CD8-positive, alpha-beta memory T cell (primary cell): ENCODE results near the gene TNIK. TPM values are rescaled to one million over a fixed set of nuclear protein-coding genes. Genes with fewer than 3 reads are reported as not detected.
"Not testable (repeated sequence)": the region's sequence is repeated elsewhere in the genome, so short reads cannot be mapped to it uniquely, and the experiment has no call there.

Source experiments
- CTCF ChIA-PET: fragments of 350-600 bp; sonication (Branson Sonifier 250); formaldehyde crosslinking; loops from one replicate; lab custom pipeline; 2021; ENCODE audit warnings: antibody characterized with exemption; lab: Charles Lee
- POLR2A ChIA-PET: fragments of 350-600 bp; sonication (Branson Sonifier 250); formaldehyde crosslinking; loops from one replicate; lab custom pipeline; 2021; ENCODE audit warnings: antibody characterized with exemption; lab: Charles Lee
- DNase-seq, 5 donors: peaks; one replicate each; pipeline versions ENCODE4 v3.0.0 to v3.0.0-alpha.2; 2020 to 2022; ENCODE audit warnings: mixed read lengths in 1 of 5
- H3K27ac ChIP-seq: one replicate; pipeline ENCODE4 v1.7.0; 2013; ENCODE audit warnings: low read depth, mild to moderate bottlenecking, low read length, moderate library complexity
- H3K27me3 ChIP-seq: 2 replicates; pipeline ENCODE4 v1.7.0; 2013; ENCODE audit warnings: low read length, mild to moderate bottlenecking; ENCODE audit not compliant: insufficient read depth, poor library complexity, severe bottlenecking
- H3K36me3 ChIP-seq: 2 replicates; pipeline ENCODE4 v1.7.0; 2013; ENCODE audit warnings: mild to moderate bottlenecking, low read length, moderate library complexity; ENCODE audit not compliant: insufficient read depth
- H3K4me1 ChIP-seq: 2 replicates; pipeline ENCODE4 v1.7.0; 2013; ENCODE audit warnings: mild to moderate bottlenecking, low read length, moderate library complexity; ENCODE audit not compliant: insufficient read depth
- H3K4me3 ChIP-seq: 2 replicates; pipeline ENCODE4 v1.7.0; 2013; ENCODE audit warnings: mild to moderate bottlenecking, low read length
- H3K9me3 ChIP-seq: 2 replicates; pipeline ENCODE4 v1.7.0; 2013; ENCODE audit warnings: mild to moderate bottlenecking, low read length
- H3K27ac Mint-ChIP-seq, 8 donors: one replicate each; pipeline ENCODE4 v1.8.0; 2020 to 2021; ENCODE audit warnings: mixed read lengths in 8 of 8, mild to moderate bottlenecking in 6 of 8, inconsistent platforms in 3 of 8, moderate library complexity in 3 of 8
- H3K27me3 Mint-ChIP-seq, 2 donors: one replicate each; pipeline ENCODE4 v1.8.0; 2020 to 2021; ENCODE audit warnings: mixed read lengths in 2 of 2, mild to moderate bottlenecking in 1 of 2, moderate library complexity in 1 of 2
- H3K36me3 Mint-ChIP-seq, 3 donors: one replicate each; pipeline ENCODE4 v1.8.0; 2020 to 2021; ENCODE audit warnings: mixed read lengths in 3 of 3, inconsistent platforms in 1 of 3, mild to moderate bottlenecking in 1 of 3
- H3K4me1 Mint-ChIP-seq, 3 donors: one replicate each; pipeline ENCODE4 v1.8.0; 2020 to 2021; ENCODE audit warnings: mixed read lengths in 3 of 3, inconsistent platforms in 1 of 3, mild to moderate bottlenecking in 1 of 3
- H3K4me3 Mint-ChIP-seq, 7 donors: one replicate each; pipeline ENCODE4 v1.8.0; 2020 to 2021; ENCODE audit warnings: mixed read lengths in 7 of 7, mild to moderate bottlenecking in 6 of 7, moderate library complexity in 4 of 7, inconsistent platforms in 2 of 7
- H3K9me3 Mint-ChIP-seq, 5 donors: one replicate each; pipeline ENCODE4 v1.8.0; 2020 to 2022; ENCODE audit warnings: mixed read lengths in 5 of 5, mild to moderate bottlenecking in 3 of 5, moderate library complexity in 2 of 5, inconsistent platforms in 1 of 5
- polyA plus RNA-seq: library from polyadenylated mRNA; unstranded; fragments of 300-500 nt; fragmentation: Illumina TruSeq; gene quantifications from one replicate; pipeline ENCODE4 v1.2.3, GENCODE V29; 2021
- total RNA-seq, 2 experiments: library from RNA; stranded (reverse); gene quantifications; one replicate each; pipeline ENCODE4 v1.2.3, GENCODE V29; 2021

TNIK gene
- total and polyA plus RNA-seq, 3 experiments from 2014 or later = 15.9 to 19.2 (median 17.7) TPM

- Mint-ChIP-seq H3K27ac (peak overlapping the region in 1 of 8 donors; percentile 33), H3K27me3 (no peaks in the 10 kb centered on the region), H3K36me3 (peaks cover 43 to 86% (median 45%) of the 10 kb centered on the region in 3 donors), H3K4me3 (no peak overlapping the region), H3K9me3 (peaks cover 0 to 6% (median 4%) of the 10 kb centered on the region in 5 donors), H3K4me1 (peaks cover 0 to 2% (median 0%) of the 10 kb centered on the region in 3 donors)
- H3K4me1 ChIP-seq = no peaks in the 10 kb centered on the region
- POLR2A ChIA-PET = interaction anchor here (0.6 kb wide), 1 partner anchor 149 kb away, joined by 5 read pairs; no protein-coding TSS in a partner anchor
- no peak overlapping the region for H3K4me3 ChIP-seq
- no peak for DNase-seq
- H3K36me3 ChIP-seq = peaks cover 45% of the 10 kb centered on the region
- H3K27me3 ChIP-seq = no peaks in the 10 kb centered on the region
- H3K9me3 ChIP-seq = no peaks in the 10 kb centered on the region
- H3K27ac ChIP-seq = no peak overlapping the region
- CTCF ChIA-PET = interaction anchor here (1.0 kb wide), 1 partner anchor 13 kb away, joined by 3 read pairs; no protein-coding TSS in a partner anchor
Observed at GRCh38 chr3:171122240-171122639, 338.0 kb downstream of the TNIK start.

- no peaks in the 10 kb centered on the region for H3K9me3 ChIP-seq
- H3K27me3 ChIP-seq = no peaks in the 10 kb centered on the region
- peak overlapping the region in 2 of 8 donors; percentile 22 to 39 for H3K27ac Mint-ChIP-seq
- peaks cover 0 to 3% (median 2%) of the 10 kb centered on the region in 3 donors for H3K4me1 Mint-ChIP-seq
- H3K4me3 Mint-ChIP-seq = no peak overlapping the region
- peaks cover 0 to 6% (median 4%) of the 10 kb centered on the region in 5 donors for H3K9me3 Mint-ChIP-seq
- H3K4me3 ChIP-seq = no peak overlapping the region
- H3K27me3 Mint-ChIP-seq = no peaks in the 10 kb centered on the region
- peaks cover 43 to 87% (median 47%) of the 10 kb centered on the region in 3 donors for H3K36me3 Mint-ChIP-seq
- H3K4me1 ChIP-seq = no peaks in the 10 kb centered on the region
- CTCF ChIA-PET = interaction anchor here (0.9 to 1.0 kb wide), 2 partner anchors 13 to 15 kb away, joined by 3 read pairs; no protein-coding TSS in a partner anchor
- DNase-seq = no peak
- no peak overlapping the region for H3K27ac ChIP-seq
- peaks cover 45% of the 10 kb centered on the region for H3K36me3 ChIP-seq
- POLR2A ChIA-PET = interaction anchor here (0.6 kb wide), 1 partner anchor 149 kb away, joined by 5 read pairs; no protein-coding TSS in a partner anchor
Observed at GRCh38 chr3:171121801-171122200, 338.4 kb downstream of the TNIK start.

GRCh38 chr3:171119402-171119801 lies 340.8 kb downstream of the TNIK start:
- H3K27me3 ChIP-seq, H3K9me3 Mint-ChIP-seq, H3K4me1 ChIP-seq, H3K9me3 ChIP-seq, H3K4me3 Mint-ChIP-seq, H3K4me3 ChIP-seq, CTCF ChIA-PET, H3K4me1 Mint-ChIP-seq, POLR2A ChIA-PET, H3K27me3 Mint-ChIP-seq, H3K27ac ChIP-seq, DNase-seq: not testable (repeated sequence)
- H3K36me3 ChIP-seq = peaks cover 28% of the 10 kb centered on the region
- H3K27ac Mint-ChIP-seq = peak overlapping the region in 1 of 8 donors; percentile 50
- peaks cover 38 to 81% (median 45%) of the 10 kb centered on the region in 3 donors for H3K36me3 Mint-ChIP-seq

GRCh38 chr3:171118993-171119392 lies 341.2 kb downstream of the TNIK start:
- POLR2A ChIA-PET, H3K27ac Mint-ChIP-seq, H3K4me3 Mint-ChIP-seq, H3K9me3 Mint-ChIP-seq, DNase-seq, H3K9me3 ChIP-seq, H3K4me1 ChIP-seq, H3K27ac ChIP-seq, CTCF ChIA-PET, H3K27me3 ChIP-seq, H3K27me3 Mint-ChIP-seq, H3K4me3 ChIP-seq, H3K4me1 Mint-ChIP-seq: not testable (repeated sequence)
- H3K36me3 Mint-ChIP-seq = peaks cover 36 to 82% (median 46%) of the 10 kb centered on the region in 3 donors
- peaks cover 26% of the 10 kb centered on the region for H3K36me3 ChIP-seq

GRCh38 chr3:171116824-171117395 lies 343.3 kb downstream of the TNIK start:
- H3K9me3 ChIP-seq = no peaks in the 10 kb centered on the region
- ChIA-PET CTCF (interaction anchor here (0.8 kb wide), 1 partner anchor 10 kb away, joined by 4 read pairs; no protein-coding TSS in a partner anchor), POLR2A (no interaction called here)
- H3K27me3 ChIP-seq = no peaks in the 10 kb centered on the region
- H3K36me3 Mint-ChIP-seq = peaks cover 32 to 76% (median 44%) of the 10 kb centered on the region in 3 donors
- H3K4me3 ChIP-seq = no peak overlapping the region
- H3K27me3 Mint-ChIP-seq = no peaks in the 10 kb centered on the region
- H3K27ac ChIP-seq = no peak overlapping the region
- DNase-seq = no peak
- no peak overlapping the region for H3K4me3 Mint-ChIP-seq
- peaks cover 0 to 6% (median 4%) of the 10 kb centered on the region in 5 donors for H3K9me3 Mint-ChIP-seq
- H3K36me3 ChIP-seq = peaks cover 6% of the 10 kb centered on the region
- H3K4me1 Mint-ChIP-seq = peaks cover 0 to 4% (median 0%) of the 10 kb centered on the region in 3 donors
- no peak overlapping the region for H3K27ac Mint-ChIP-seq
- no peaks in the 10 kb centered on the region for H3K4me1 ChIP-seq

GRCh38 chr3:171116365-171116764 lies 343.8 kb downstream of the TNIK start:
- H3K9me3 Mint-ChIP-seq = peaks cover 0 to 6% (median 4%) of the 10 kb centered on the region in 5 donors
- CTCF ChIA-PET = interaction anchor here (0.8 kb wide), 1 partner anchor 10 kb away, joined by 4 read pairs; no protein-coding TSS in a partner anchor
- H3K27ac Mint-ChIP-seq = peak overlapping the region in 1 of 8 donors; percentile 24
- no peak overlapping the region for H3K27ac ChIP-seq
- peaks cover 6% of the 10 kb centered on the region for H3K36me3 ChIP-seq
- no peaks in the 10 kb centered on the region for H3K27me3 Mint-ChIP-seq
- H3K9me3 ChIP-seq = no peaks in the 10 kb centered on the region
- H3K4me3 Mint-ChIP-seq = no peak overlapping the region
- no peak for DNase-seq
- peaks cover 0 to 4% (median 0%) of the 10 kb centered on the region in 3 donors for H3K4me1 Mint-ChIP-seq
- H3K4me1 ChIP-seq = no peaks in the 10 kb centered on the region
- POLR2A ChIA-PET = no interaction called here
- no peak overlapping the region for H3K4me3 ChIP-seq
- peaks cover 31 to 76% (median 46%) of the 10 kb centered on the region in 3 donors for H3K36me3 Mint-ChIP-seq
- no peaks in the 10 kb centered on the region for H3K27me3 ChIP-seq

- Histone ChIP-seq H3K4me3 (no peak overlapping the region), H3K27ac (no peak overlapping the region), H3K4me1 (no peaks in the 10 kb centered on the region), H3K9me3 (no peaks in the 10 kb centered on the region), H3K36me3 (peaks cover 8% of the 10 kb centered on the region), H3K27me3 (no peaks in the 10 kb centered on the region)
- no peaks in the 10 kb centered on the region for H3K27me3 Mint-ChIP-seq
- peaks cover 0 to 4% (median 0%) of the 10 kb centered on the region in 3 donors for H3K4me1 Mint-ChIP-seq
- H3K36me3 Mint-ChIP-seq = peaks cover 24 to 74% (median 45%) of the 10 kb centered on the region in 3 donors
- ChIA-PET CTCF (no interaction called here), POLR2A (no interaction called here)
- H3K4me3 Mint-ChIP-seq = no peak overlapping the region
- H3K9me3 Mint-ChIP-seq = peaks cover 0 to 6% (median 4%) of the 10 kb centered on the region in 5 donors
- H3K27ac Mint-ChIP-seq = peak overlapping the region in 2 of 8 donors; percentile 20 to 30
- DNase-seq = no peak
Observed at GRCh38 chr3:171115667-171116066, 344.5 kb downstream of the TNIK start.

GRCh38 chr3:171113716-171114115 lies 346.5 kb downstream of the TNIK start:
- Histone ChIP-seq H3K4me1 (no peaks in the 10 kb centered on the region), H3K36me3 (peaks cover 16% of the 10 kb centered on the region), H3K9me3 (no peaks in the 10 kb centered on the region), H3K27ac (no peak overlapping the region), H3K27me3 (no peaks in the 10 kb centered on the region), H3K4me3 (no peak overlapping the region)
- ChIA-PET CTCF (interaction anchor here (1.2 kb wide), 1 partner anchor 22 kb away, joined by 3 read pairs; no protein-coding TSS in a partner anchor), POLR2A (no interaction called here)
- no peaks in the 10 kb centered on the region for H3K27me3 Mint-ChIP-seq
- H3K4me1 Mint-ChIP-seq = peaks cover 0 to 4% (median 0%) of the 10 kb centered on the region in 3 donors
- no peak for DNase-seq
- H3K27ac Mint-ChIP-seq = no peak overlapping the region
- peaks cover 10 to 74% (median 46%) of the 10 kb centered on the region in 3 donors for H3K36me3 Mint-ChIP-seq
- H3K4me3 Mint-ChIP-seq = no peak overlapping the region
- no peaks in the 10 kb centered on the region for H3K9me3 Mint-ChIP-seq
